ENCODE data around the gene MRPL20. TPM values are rescaled to one million over a fixed set of nuclear protein-coding genes. Genes with fewer than 3 reads are reported as not detected.

MRPL20 gene
- total and polyA plus RNA-seq, 9 of the 15 experiments (the other 6 are each of a cell fraction or from before 2014, with no cell fraction given): 180 to 671 (median 229) TPM

DNA sequence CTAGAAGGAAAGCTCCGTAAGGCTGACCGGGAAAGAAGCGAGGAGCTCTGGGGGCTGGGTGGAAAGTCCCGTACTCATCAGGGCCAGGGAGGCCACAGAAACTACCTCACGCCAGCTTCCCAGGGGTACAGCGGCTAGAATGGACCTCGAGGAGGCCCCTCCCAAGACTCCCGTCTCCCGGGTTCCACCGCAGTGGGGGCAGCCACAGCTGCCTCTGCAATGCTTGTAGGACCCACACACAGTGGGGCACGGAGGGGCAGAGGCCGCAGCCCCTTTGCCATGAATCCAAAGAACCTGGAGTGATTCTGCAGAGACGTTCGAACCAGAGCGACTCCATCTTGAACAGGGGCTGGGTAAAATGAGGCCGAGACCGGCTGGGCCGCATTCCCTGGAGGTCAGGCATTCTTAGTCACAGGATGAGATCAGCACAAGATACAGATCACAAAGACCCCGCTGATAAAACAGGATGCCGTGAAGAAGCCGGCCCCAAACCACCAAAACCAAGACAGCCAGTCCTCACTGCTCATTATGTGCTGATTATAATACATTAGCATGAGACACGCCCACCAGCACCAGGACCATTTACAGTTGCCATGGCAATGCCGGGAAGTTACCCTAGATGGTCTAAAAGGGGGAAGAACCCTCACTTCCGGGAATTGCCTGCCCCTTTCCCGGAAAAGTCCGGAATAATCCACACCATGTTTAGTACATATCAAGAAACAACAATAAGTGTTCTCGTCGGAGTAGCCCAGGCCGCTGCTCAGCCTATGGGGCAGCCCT, 15.6 kb upstream of the MRPL20 start (continued):
- TF ChIP-seq, protein P1, sequence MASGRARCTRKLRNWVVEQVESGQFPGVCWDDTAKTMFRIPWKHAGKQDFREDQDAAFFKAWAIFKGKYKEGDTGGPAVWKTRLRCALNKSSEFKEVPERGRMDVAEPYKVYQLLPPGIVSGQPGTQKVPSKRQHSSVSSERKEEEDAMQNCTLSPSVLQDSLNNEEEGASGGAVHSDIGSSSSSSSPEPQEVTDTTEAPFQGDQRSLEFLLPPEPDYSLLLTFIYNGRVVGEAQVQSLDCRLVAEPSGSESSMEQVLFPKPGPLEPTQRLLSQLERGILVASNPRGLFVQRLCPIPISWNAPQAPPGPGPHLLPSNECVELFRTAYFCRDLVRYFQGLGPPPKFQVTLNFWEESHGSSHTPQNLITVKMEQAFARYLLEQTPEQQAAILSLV (tag; IDR thresholded peaks at IDR 0.05): peak; percentile 71
- TF ChIP-seq ZNF583 (CRISPR knock-in tag; IDR thresholded peaks at IDR 0.05) (peak; percentile 97), ZNF717 (CRISPR knock-in tag; IDR thresholded peaks at IDR 0.05) (no peak), ZNF41 (CRISPR knock-in tag; conservative IDR thresholded peaks at IDR 0.05) (peak; percentile 85), ZNF785 (CRISPR knock-in tag; IDR thresholded peaks at IDR 0.05) (no peak), ZNF165 (CRISPR knock-in tag; IDR thresholded peaks at IDR 0.05; ENCODE audit: borderline replicate concordance) (no peak), POLR2G (IDR thresholded peaks at IDR 0.05; ENCODE audit: low read depth, low read length) (no peak), GATAD2B (IDR thresholded peaks at IDR 0.05; ENCODE audit: borderline replicate concordance) (no peak), ZNF592 (IDR thresholded peaks at IDR 0.05) (peak; percentile 98), ZNF277 (CRISPR knock-in tag; IDR thresholded peaks at IDR 0.05; ENCODE audit: borderline replicate concordance) (no peak), C11orf30 (IDR thresholded peaks at IDR 0.05; ENCODE audit: low read depth) (no peak)
- TF ChIP-seq, protein P2, sequence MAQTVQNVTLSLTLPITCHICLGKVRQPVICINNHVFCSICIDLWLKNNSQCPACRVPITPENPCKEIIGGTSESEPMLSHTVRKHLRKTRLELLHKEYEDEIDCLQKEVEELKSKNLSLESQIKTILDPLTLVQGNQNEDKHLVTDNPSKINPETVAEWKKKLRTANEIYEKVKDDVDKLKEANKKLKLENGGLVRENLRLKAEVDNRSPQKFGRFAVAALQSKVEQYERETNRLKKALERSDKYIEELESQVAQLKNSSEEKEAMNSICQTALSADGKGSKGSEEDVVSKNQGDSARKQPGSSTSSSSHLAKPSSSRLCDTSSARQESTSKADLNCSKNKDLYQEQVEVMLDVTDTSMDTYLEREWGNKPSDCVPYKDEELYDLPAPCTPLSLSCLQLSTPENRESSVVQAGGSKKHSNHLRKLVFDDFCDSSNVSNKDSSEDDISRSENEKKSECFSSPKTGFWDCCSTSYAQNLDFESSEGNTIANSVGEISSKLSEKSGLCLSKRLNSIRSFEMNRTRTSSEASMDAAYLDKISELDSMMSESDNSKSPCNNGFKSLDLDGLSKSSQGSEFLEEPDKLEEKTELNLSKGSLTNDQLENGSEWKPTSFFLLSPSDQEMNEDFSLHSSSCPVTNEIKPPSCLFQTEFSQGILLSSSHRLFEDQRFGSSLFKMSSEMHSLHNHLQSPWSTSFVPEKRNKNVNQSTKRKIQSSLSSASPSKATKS (CRISPR knock-in tag; IDR thresholded peaks at IDR 0.05): no peak
- TF ChIP-seq, protein P3, sequence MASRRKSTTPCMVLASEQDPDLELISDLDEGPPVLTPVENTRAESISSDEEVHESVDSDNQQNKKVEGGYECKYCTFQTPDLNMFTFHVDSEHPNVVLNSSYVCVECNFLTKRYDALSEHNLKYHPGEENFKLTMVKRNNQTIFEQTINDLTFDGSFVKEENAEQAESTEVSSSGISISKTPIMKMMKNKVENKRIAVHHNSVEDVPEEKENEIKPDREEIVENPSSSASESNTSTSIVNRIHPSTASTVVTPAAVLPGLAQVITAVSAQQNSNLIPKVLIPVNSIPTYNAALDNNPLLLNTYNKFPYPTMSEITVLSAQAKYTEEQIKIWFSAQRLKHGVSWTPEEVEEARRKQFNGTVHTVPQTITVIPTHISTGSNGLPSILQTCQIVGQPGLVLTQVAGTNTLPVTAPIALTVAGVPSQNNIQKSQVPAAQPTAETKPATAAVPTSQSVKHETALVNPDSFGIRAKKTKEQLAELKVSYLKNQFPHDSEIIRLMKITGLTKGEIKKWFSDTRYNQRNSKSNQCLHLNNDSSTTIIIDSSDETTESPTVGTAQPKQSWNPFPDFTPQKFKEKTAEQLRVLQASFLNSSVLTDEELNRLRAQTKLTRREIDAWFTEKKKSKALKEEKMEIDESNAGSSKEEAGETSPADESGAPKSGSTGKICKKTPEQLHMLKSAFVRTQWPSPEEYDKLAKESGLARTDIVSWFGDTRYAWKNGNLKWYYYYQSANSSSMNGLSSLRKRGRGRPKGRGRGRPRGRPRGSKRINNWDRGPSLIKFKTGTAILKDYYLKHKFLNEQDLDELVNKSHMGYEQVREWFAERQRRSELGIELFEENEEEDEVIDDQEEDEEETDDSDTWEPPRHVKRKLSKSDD (conservative IDR thresholded peaks at IDR 0.05; ENCODE audit: low read length): no peak
- TF ChIP-seq, protein P4, sequence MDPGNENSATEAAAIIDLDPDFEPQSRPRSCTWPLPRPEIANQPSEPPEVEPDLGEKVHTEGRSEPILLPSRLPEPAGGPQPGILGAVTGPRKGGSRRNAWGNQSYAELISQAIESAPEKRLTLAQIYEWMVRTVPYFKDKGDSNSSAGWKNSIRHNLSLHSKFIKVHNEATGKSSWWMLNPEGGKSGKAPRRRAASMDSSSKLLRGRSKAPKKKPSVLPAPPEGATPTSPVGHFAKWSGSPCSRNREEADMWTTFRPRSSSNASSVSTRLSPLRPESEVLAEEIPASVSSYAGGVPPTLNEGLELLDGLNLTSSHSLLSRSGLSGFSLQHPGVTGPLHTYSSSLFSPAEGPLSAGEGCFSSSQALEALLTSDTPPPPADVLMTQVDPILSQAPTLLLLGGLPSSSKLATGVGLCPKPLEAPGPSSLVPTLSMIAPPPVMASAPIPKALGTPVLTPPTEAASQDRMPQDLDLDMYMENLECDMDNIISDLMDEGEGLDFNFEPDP (CRISPR knock-in tag; IDR thresholded peaks at IDR 0.05): no peak
